ENCODE measurements around the gene STARD3. TPM values are rescaled to one million over a fixed set of nuclear protein-coding genes. Genes with fewer than 3 reads are reported as not detected.

Gene STARD3
- total and polyA plus RNA-seq, 2 of the 13 experiments (the other 11 are each of a cell fraction or from before 2014, with no cell fraction given): 34.6 to 100 TPM

DNA sequence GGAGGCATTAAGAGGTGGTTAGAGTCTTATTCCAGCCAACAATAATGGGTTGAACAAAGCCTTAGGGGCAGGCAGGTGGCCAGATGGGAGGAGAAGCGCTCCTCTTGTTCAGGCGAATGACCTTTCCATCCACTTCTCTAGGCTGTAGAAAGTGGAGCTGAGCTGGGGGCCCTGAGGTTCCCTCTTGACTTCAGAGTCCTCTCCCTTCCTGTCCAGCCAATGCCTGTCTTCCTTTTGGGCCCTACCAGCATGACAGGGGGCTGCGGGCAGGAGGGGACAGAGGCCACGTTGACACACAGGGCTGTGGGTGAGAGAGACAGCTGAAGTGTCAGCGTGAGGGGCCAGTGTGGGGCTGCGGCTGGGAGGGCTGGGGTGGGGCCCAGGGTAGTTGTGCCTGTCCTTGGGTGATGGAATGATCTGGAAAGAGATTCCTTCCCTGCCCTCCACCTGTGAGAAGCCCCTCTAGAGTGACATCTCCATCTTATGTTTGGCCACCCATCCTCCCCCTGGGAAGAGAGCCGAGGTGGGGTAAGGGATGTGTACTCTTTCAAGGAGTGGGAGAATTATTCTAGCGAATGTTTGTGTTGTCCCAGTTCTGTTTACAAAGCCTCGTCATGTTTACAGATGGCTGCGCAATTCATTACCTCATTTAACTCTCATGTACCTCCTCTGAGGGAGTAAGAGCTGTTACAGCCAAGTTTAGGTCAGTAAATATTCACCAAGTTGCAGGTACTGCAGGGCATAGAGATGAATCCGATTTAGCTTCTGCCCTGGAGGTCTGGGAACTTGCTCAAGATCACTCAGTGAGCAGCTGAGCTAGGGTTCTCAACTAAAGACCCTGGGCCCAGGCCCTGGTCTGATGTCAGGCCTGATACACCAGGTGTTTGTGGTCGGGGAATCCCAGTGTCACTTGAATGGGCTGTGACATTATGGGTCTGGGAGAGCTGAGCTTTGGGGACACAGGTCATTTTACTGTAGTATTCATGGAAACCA, 66.3 kb downstream of the STARD3 start (continued):
- TF ChIP-seq, protein P1, sequence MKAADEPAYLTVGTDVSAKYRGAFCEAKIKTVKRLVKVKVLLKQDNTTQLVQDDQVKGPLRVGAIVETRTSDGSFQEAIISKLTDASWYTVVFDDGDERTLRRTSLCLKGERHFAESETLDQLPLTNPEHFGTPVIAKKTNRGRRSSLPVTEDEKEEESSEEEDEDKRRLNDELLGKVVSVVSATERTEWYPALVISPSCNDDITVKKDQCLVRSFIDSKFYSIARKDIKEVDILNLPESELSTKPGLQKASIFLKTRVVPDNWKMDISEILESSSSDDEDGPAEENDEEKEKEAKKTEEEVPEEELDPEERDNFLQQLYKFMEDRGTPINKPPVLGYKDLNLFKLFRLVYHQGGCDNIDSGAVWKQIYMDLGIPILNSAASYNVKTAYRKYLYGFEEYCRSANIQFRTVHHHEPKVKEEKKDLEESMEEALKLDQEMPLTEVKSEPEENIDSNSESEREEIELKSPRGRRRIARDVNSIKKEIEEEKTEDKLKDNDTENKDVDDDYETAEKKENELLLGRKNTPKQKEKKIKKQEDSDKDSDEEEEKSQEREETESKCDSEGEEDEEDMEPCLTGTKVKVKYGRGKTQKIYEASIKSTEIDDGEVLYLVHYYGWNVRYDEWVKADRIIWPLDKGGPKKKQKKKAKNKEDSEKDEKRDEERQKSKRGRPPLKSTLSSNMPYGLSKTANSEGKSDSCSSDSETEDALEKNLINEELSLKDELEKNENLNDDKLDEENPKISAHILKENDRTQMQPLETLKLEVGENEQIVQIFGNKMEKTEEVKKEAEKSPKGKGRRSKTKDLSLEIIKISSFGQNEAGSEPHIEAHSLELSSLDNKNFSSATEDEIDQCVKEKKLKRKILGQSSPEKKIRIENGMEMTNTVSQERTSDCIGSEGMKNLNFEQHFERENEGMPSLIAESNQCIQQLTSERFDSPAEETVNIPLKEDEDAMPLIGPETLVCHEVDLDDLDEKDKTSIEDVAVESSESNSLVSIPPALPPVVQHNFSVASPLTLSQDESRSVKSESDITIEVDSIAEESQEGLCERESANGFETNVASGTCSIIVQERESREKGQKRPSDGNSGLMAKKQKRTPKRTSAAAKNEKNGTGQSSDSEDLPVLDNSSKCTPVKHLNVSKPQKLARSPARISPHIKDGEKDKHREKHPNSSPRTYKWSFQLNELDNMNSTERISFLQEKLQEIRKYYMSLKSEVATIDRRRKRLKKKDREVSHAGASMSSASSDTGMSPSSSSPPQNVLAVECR (CRISPR knock-in tag; IDR thresholded peaks at IDR 0.05; ENCODE audit: borderline replicate concordance): peak; percentile 92
- peak; percentile 91; the same call in 1 of the 2 replicates for TF ChIP-seq ZNF350 (CRISPR knock-in tag; IDR thresholded peaks at IDR 0.05; ENCODE audit: borderline replicate concordance, low read depth)
- TF ChIP-seq, protein P2, sequence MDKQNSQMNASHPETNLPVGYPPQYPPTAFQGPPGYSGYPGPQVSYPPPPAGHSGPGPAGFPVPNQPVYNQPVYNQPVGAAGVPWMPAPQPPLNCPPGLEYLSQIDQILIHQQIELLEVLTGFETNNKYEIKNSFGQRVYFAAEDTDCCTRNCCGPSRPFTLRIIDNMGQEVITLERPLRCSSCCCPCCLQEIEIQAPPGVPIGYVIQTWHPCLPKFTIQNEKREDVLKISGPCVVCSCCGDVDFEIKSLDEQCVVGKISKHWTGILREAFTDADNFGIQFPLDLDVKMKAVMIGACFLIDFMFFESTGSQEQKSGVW (CRISPR knock-in tag; IDR thresholded peaks at IDR 0.05; ENCODE audit: borderline replicate concordance): no peak
- 0 out of 2 replicates have a peak, but pooled peaks have one; percentile 7 for TF ChIP-seq ZFP37 (CRISPR knock-in tag; IDR thresholded peaks at IDR 0.05; ENCODE audit: borderline replicate concordance)
- TF ChIP-seq, protein P3, sequence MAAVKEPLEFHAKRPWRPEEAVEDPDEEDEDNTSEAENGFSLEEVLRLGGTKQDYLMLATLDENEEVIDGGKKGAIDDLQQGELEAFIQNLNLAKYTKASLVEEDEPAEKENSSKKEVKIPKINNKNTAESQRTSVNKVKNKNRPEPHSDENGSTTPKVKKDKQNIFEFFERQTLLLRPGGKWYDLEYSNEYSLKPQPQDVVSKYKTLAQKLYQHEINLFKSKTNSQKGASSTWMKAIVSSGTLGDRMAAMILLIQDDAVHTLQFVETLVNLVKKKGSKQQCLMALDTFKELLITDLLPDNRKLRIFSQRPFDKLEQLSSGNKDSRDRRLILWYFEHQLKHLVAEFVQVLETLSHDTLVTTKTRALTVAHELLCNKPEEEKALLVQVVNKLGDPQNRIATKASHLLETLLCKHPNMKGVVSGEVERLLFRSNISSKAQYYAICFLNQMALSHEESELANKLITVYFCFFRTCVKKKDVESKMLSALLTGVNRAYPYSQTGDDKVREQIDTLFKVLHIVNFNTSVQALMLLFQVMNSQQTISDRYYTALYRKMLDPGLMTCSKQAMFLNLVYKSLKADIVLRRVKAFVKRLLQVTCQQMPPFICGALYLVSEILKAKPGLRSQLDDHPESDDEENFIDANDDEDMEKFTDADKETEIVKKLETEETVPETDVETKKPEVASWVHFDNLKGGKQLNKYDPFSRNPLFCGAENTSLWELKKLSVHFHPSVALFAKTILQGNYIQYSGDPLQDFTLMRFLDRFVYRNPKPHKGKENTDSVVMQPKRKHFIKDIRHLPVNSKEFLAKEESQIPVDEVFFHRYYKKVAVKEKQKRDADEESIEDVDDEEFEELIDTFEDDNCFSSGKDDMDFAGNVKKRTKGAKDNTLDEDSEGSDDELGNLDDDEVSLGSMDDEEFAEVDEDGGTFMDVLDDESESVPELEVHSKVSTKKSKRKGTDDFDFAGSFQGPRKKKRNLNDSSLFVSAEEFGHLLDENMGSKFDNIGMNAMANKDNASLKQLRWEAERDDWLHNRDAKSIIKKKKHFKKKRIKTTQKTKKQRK (IDR thresholded peaks at IDR 0.05; ENCODE audit: low read length): no peak
- TF ChIP-seq, protein P4, sequence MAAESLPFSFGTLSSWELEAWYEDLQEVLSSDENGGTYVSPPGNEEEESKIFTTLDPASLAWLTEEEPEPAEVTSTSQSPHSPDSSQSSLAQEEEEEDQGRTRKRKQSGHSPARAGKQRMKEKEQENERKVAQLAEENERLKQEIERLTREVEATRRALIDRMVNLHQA (CRISPR knock-in tag; IDR thresholded peaks at IDR 0.05): no peak
- TF ChIP-seq, protein P5, sequence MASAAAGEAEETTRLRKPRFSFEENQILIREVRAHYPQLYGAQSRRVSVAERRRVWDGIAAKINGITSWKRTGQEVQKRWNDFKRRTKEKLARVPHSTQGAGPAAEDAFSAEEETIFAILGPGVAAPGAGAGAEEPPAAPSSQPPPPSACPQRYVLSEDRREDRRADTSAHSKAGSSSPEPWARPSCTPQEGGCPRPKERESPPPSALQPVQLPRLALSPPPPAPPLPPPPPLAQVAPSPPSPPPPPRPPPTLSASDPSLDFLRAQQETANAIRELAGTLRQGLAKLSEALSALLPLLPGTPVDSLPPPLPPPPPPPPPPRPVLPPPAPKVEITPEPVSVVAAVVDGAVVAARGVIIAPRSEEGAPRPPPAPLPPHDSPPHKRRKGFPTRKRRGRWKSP (CRISPR knock-in tag; IDR thresholded peaks at IDR 0.05): peak; percentile 64; the same call in 1 of the 2 replicates
- TF ChIP-seq, protein P6, sequence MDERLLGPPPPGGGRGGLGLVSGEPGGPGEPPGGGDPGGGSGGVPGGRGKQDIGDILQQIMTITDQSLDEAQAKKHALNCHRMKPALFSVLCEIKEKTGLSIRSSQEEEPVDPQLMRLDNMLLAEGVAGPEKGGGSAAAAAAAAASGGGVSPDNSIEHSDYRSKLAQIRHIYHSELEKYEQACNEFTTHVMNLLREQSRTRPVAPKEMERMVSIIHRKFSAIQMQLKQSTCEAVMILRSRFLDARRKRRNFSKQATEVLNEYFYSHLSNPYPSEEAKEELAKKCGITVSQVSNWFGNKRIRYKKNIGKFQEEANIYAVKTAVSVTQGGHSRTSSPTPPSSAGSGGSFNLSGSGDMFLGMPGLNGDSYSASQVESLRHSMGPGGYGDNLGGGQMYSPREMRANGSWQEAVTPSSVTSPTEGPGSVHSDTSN (CRISPR knock-in tag; IDR thresholded peaks at IDR 0.05): no peak; the same call in 1 of the 2 replicates
- TF ChIP-seq ZNF34 (CRISPR knock-in tag; IDR thresholded peaks at IDR 0.05; ENCODE audit: borderline replicate concordance): peak; percentile 88; the same call in 1 of the 2 replicates
- TF ChIP-seq ZNF543 (CRISPR knock-in tag; IDR thresholded peaks at IDR 0.05): peak; percentile 96
- TF ChIP-seq RBM22 (optimal IDR thresholded peaks at IDR 0.05; ENCODE audit: low read length): no peak

Data from HepG2 (cell line).